Kidney glomerular epithelial cell (primary cell): ENCODE data around the gene AGPS.

Experiments used
- DNase-seq: peaks from one replicate; lab custom pipeline; 2025; lab: John Stamatoyannopoulos, UW

AGPS gene

DNA sequence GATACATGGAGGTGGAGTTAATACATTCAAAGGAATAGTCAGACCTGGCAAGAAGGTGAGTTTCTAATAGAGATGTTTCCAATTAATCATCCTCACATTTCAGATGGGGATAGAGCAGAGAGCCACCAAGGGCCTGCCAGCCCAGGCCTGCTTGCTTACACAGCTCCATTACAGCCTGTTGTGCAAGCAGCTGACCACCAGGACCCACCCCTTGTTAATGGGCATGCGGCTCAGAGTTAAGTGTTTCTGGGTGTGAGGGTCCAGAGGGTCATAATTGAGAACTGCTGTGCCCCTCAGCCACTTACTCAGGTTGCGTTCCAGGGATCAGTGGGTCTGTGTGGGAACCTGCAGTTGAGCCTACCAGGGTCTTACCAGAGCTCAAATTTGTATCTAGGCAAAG, 199.8 kb downstream of the AGPS start:
- no peak for DNase-seq

DNA sequence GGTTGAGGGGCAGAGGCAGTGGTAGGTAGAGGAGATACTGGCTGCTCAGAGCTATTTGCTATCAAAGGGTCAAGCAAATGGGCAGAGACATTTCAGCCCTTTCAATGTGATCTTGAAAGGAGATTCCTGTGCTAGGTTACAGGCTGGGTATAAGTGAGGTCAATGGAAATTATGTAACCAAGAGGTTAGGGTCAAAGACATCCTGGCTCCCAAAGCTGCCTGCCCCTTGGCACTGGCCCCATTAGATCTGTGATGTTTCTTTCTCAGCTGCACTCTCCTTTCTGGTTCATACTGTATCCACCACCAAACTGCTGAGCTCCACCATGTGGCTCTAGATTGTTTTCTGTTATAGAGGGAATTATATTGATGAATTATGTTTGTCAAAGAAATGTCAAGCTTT, 200.4 kb downstream of the AGPS start:
- DNase-seq = no peak

DNA sequence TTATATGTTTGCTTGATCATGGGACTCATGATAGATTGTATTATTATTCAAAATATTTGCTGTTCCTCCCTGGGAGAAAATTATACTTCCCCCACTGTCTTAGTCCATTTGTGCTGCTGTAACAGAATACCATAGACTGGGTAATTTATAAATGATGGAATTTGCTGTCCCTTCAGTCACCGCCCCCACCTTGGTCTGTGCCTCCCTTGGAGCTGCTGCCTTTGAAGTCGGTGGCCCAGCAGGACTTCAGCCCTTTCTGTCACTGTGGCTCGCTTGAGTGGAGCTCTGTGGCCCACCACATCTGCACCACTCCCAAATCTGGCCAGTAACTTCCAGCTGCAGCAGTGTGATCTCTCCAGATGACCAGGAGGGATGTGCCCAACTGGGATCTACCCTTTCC, 200.8 kb downstream of the AGPS start:
- no peak for DNase-seq
